Measurements from ENCODE around the gene SLC16A12.
"Not testable (repeated sequence)": the region's sequence is repeated elsewhere in the genome, so short reads cannot be mapped to it uniquely, and the experiment has no call there.

SLC16A12 gene

GRCh38 chr10:89537364-89537763 lies 2.0 kb upstream of the SLC16A12 start:
- no peak for TF ChIP-seq CTCF (conservative IDR thresholded peaks at IDR 0.05; ENCODE audit: control insufficient read depth, insufficient read depth, low read depth, low read length)

GRCh38 chr10:89536013-89536354 lies 590 bp upstream of the SLC16A12 start:
- no peak for DNase-seq (ENCODE audit: low read depth)
- TF ChIP-seq CTCF (conservative IDR thresholded peaks at IDR 0.05; ENCODE audit: control insufficient read depth, insufficient read depth, low read depth, low read length), result no peak
- peak overlapping the region; percentile 28 for H3K4me3 ChIP-seq (ENCODE audit: control insufficient read depth, low read depth, low read length)

More at GRCh38 chr10:89537364-89537763, 2.0 kb upstream of the SLC16A12 start:
- DNase-seq (ENCODE audit: low read depth), result no peak
- H3K4me3 ChIP-seq (ENCODE audit: control insufficient read depth, low read depth, low read length), result no peak overlapping the region

GRCh38 chr10:89534826-89535166 lies 598 bp downstream of the SLC16A12 start:
- no peak for TF ChIP-seq CTCF (conservative IDR thresholded peaks at IDR 0.05; ENCODE audit: control insufficient read depth, insufficient read depth, low read depth, low read length)
- peak overlapping the region; percentile 48 for H3K4me3 ChIP-seq (ENCODE audit: control insufficient read depth, low read depth, low read length)

GRCh38 chr10:89532476-89532875 lies 2.9 kb downstream of the SLC16A12 start:
- no peak overlapping the region for H3K4me3 ChIP-seq (ENCODE audit: control insufficient read depth, low read depth, low read length)

More at GRCh38 chr10:89534826-89535166, 598 bp downstream of the SLC16A12 start:
- no peak for DNase-seq (ENCODE audit: low read depth)

GRCh38 chr10:89531359-89531758 lies 4.0 kb downstream of the SLC16A12 start:
- no peak for DNase-seq (ENCODE audit: low read depth)
- H3K4me3 ChIP-seq (ENCODE audit: control insufficient read depth, low read depth, low read length), result no peak overlapping the region
- no peak for TF ChIP-seq CTCF (conservative IDR thresholded peaks at IDR 0.05; ENCODE audit: control insufficient read depth, insufficient read depth, low read depth, low read length)

More at GRCh38 chr10:89532476-89532875, 2.9 kb downstream of the SLC16A12 start:
- TF ChIP-seq CTCF (conservative IDR thresholded peaks at IDR 0.05; ENCODE audit: control insufficient read depth, insufficient read depth, low read depth, low read length), result no peak
- no peak for DNase-seq (ENCODE audit: low read depth)

GRCh38 chr10:89529711-89530110 lies 5.7 kb downstream of the SLC16A12 start:
- DNase-seq (ENCODE audit: low read depth); H3K4me3 ChIP-seq (ENCODE audit: control insufficient read depth, low read depth, low read length): not testable (repeated sequence)

- TF ChIP-seq CTCF (conservative IDR thresholded peaks at IDR 0.05; ENCODE audit: control insufficient read depth, insufficient read depth, low read depth, low read length), result no peak
- no peak overlapping the region for H3K4me3 ChIP-seq (ENCODE audit: control insufficient read depth, low read depth, low read length)
- no peak for DNase-seq (ENCODE audit: low read depth)
Observed at GRCh38 chr10:89526358-89526757, 9.0 kb downstream of the SLC16A12 start.

Measured in fibroblast of mammary gland (primary cell).